GM06990 (cell line): Measurements from ENCODE around the gene CPNE9.

Experiments
- DNase-seq: peaks from one replicate; pipeline ENCODE4 v3.0.0-alpha.2; 2011; ENCODE audit not compliant: insufficient read length; ENCODE audit errors: extremely low read depth
- H3K27me3 ChIP-seq: replicated peaks from 2 replicates; pipeline ENCODE4 v1.6.0; 2011; ENCODE audit warnings: low read length; ENCODE audit not compliant: control insufficient read depth, insufficient read depth
- H3K36me3 ChIP-seq: 2 replicates; pipeline ENCODE4 v1.5.1; 2011; ENCODE audit warnings: low read length; ENCODE audit not compliant: control insufficient read depth, insufficient read depth
- H3K4me3 ChIP-seq: replicated peaks from 2 replicates; pipeline ENCODE4 v1.5.1; 2011; ENCODE audit warnings: low read depth, mild to moderate bottlenecking, control low read depth, low read length
- CTCF ChIP-seq: IDR thresholded peaks from 2 replicates; pipeline ENCODE4 v1.5.1; 2011; ENCODE audit warnings: low read length, control low read depth, mild to moderate bottlenecking, inconsistent platforms; ENCODE audit not compliant: insufficient read depth, poor library complexity, severe bottlenecking

Gene CPNE9

DNA sequence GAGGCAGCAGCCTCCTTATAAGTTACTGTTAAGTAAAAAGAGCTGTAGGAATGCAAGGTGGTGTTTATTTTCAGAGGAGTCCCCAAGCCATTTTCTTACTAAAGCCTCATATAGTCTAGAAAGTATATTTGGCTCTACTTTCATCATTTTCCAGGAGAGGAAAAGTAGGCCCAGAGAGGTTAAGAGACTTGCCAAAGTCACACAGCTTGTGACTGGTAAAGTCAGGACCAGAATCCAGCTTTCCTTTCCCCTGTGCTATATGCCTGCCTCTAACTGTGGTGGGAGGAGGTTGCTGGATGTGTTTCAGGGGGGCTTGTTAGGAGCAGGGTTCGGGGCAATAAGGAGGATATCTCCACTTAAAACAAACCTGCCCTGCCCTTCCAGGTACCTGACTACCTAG, 38.9 kb downstream of the CPNE9 start:
- no peaks in the 10 kb centered on the region for H3K27me3 ChIP-seq
- TF ChIP-seq CTCF = no peak
- H3K4me3 ChIP-seq = no peak overlapping the region
- peaks cover 67% of the 10 kb centered on the region for H3K36me3 ChIP-seq
- no peak for DNase-seq

GRCh38 chr3:9743548-9743947, 39.9 kb downstream of the CPNE9 start:
- no peak for DNase-seq
- H3K36me3 ChIP-seq = peaks cover 65% of the 10 kb centered on the region
- H3K27me3 ChIP-seq = no peaks in the 10 kb centered on the region
- no peak overlapping the region for H3K4me3 ChIP-seq
- no peak for TF ChIP-seq CTCF

GRCh38 chr3:9744162-9744561, 40.5 kb downstream of the CPNE9 start:
- no peak for DNase-seq
- H3K36me3 ChIP-seq = peaks cover 61% of the 10 kb centered on the region
- no peak overlapping the region for H3K4me3 ChIP-seq
- TF ChIP-seq CTCF = no peak
- H3K27me3 ChIP-seq = no peaks in the 10 kb centered on the region

DNA sequence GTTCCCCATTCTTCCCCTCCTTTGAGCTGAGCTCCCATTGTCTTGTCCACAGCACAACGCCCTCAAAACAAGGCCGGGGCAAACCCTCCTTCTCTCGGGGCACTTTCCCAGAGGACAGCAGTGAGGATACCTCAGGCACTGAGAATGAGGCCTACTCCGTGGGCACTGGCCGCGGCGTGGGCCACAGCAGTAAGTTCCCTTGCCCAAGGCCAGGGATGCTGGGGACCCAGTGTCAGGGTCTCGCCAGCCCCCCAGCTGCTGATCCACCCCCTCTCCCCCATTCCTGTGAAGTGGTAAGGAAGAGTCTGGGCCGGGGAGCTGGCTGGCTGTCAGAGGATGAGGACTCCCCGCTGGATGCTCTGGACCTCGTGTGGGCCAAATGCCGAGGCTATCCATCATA, 41.9 kb downstream of the CPNE9 start:
- no peak for TF ChIP-seq CTCF
- no peak overlapping the region for H3K4me3 ChIP-seq
- no peak for DNase-seq
- H3K36me3 ChIP-seq = peaks cover 52% of the 10 kb centered on the region
- H3K27me3 ChIP-seq = no peaks in the 10 kb centered on the region

DNA sequence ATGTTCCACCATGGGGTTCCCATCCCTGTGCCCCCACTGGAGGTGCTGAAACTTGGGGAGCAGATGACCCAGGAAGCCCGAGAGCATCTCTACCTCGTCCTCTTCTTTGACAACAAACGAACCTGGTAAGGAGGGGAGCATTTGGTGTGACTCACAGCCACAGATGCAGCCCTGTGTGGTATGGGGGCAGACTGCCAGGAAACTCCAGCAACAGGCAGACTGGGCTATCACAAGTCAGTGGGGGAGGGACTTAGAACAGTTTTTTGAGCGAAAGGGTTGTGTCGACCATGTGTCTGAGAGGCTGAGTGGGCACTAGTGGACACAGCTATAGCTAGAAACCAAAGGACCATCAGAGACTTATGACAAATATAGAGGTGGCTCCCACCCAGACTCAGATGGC, 42.7 kb downstream of the CPNE9 start:
- TF ChIP-seq CTCF = no peak
- Histone ChIP-seq H3K27me3 (no peaks in the 10 kb centered on the region), H3K36me3 (peaks cover 47% of the 10 kb centered on the region), H3K4me3 (no peak overlapping the region)
- DNase-seq = no peak

DNA sequence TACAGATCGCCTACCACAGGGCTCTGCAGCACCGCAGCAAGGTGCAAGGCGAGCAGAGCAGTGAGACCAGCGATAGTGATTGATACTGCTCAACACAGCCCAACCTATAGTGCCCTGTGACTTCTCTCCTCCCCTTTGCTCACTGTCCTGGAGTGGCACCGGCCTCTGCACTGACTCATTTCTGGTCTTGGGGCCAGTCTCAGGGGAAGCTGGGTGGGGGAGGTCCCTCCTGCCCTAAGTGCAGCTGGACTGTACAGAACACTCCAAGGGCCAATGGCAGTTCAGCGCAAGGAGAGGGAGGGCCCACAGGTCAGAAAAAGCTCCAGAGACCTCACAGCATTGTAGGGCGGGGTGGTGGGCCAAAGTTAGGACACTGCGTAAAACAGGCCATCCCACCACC, 43.6 kb downstream of the CPNE9 start:
- H3K4me3 ChIP-seq = no peak overlapping the region
- DNase-seq = no peak
- H3K27me3 ChIP-seq = no peaks in the 10 kb centered on the region
- TF ChIP-seq CTCF = no peak
- peaks cover 40% of the 10 kb centered on the region for H3K36me3 ChIP-seq
